Measurements from ENCODE around the gene LY6G5C.

LY6G5C gene

GRCh38 chr6:31662124-31662723 is 18.6 kb downstream of the LY6G5C start:
- no peak for DNase-seq (ENCODE audit: low read depth)

DNA sequence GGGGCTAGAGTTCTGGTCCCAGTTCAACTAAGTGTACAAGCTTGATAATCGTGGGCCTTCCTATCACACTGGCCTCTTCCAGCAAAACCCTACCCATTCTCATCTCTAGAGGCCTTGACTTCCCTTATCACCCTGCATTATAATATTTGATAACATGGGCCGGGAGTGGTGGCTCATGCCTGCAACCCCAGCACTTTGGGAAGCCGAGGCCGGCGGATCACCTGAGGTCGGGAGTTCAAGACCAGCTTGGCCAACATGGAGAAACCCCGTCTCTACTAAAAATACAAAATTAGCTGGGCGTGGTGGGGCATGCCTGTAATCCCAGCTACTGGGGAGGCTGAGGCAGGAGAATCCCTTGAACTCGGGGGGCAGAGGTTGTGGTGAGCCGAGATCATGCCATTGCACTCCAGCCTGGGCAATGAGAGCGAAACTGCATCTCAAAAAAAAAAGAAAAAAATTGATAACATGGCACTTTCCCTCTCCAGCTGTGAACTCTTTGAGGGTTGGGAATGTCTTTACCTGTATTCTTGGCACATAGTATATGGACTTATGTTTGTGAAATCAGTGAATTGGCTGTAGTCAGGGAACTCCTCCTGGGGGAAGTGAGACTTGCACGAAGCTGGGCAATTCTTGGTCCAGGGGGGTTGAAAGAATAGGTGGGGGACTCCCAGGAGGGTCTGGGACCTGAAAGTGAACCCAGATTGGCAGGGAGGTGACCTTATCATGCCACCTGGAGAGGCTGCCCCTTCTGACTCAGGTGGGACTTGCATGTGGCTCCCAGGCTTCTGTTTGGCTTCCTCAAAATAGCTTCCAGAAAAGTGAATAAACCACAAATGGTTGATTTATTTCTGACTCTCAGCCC is 19.4 kb downstream of the LY6G5C start:
- DNase-seq (ENCODE audit: low read depth) = no peak

- DNase-seq (ENCODE audit: low read depth) = peak; percentile 64
Observed at GRCh38 chr6:31660381-31661261, 20.2 kb downstream of the LY6G5C start, which contains the start of gene C6orf47. TSS of gene C6orf47 (minus strand) at chr6:31660778. CDS start at chr6:31659947, 831 bp downstream.

GRCh38 chr6:31659649-31660380 is 21.1 kb downstream of the LY6G5C start:
- no peak for DNase-seq (ENCODE audit: low read depth)

GRCh38 chr6:31658983-31659648 is 21.8 kb downstream of the LY6G5C start:
- DNase-seq (ENCODE audit: low read depth) = no peak

DNA sequence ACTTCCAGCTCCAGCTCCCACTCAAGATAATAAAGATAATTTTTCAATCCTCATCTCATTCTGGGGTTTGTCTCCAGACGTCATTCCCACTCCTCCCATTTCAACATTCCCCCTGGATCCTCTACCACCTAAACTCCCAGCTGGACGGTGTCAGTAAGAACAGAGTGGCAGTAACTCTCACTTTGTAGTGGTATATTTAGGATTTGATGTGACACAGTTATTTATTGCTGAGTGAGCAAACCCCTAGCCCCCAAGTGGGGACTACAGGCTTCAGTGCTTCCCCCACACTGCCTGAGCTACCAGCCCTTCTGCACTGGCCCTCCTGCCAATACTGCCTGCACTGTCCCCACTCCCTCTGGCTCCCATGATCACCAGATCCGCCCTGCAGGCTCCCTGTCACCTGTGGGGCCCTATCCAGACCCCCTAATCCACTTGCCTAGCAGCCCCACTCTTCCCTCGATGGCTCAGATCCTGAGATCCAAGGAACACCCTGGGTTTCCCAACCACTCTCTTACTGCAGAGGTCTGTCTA is 22.6 kb downstream of the LY6G5C start:
- DNase-seq (ENCODE audit: low read depth) = no peak

GRCh38 chr6:31657406-31658157 is 23.3 kb downstream of the LY6G5C start:
- DNase-seq (ENCODE audit: low read depth) = no peak

- no peak for DNase-seq (ENCODE audit: low read depth)
Observed at GRCh38 chr6:31655349-31656237, 25.3 kb downstream of the LY6G5C start, which contains the start of gene APOM. TSS of gene APOM (plus strand) at chr6:31655894. CDS start at chr6:31655967, 73 bp downstream.

- DNase-seq (ENCODE audit: low read depth) = no peak
Observed at GRCh38 chr6:31654574-31655348, 26.1 kb downstream of the LY6G5C start.

DNA sequence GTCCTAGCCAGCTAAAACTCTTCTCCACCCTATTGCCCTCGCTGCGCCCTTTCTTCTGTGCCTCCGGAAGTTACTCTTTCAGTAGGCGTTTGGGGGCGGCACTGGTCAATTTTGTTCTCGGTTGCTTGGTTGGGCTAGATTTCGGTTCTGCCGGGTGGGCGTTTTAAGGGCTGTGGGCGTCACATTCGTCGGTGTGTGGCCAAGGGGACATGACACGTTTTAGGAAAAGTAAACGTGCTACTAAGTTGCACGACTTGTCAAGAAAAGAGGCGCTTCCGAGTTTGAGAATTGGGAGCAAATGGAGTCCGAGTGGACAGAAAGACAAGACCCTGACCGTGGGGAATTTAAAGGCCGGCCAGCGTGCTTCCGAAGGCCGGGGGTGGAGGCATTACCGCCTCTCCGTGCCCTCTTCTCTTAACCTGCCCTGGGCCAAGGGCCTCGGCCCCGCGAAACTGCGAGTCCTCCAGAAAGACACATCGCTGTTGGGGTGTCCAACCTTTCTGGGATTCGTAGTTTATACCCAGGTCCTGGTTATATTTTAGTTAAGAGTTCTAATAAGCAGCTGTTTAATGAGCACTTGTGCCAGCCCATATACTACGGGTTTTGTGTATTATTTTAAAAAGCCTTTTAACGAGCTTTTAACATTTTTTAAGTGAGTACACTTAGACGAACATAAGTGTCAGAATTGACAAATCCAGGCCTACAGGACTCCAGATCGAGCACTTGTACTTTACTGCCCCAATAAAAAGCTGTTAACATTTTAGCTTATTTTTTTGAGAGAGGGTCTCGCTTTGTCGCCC is 27.7 kb downstream of the LY6G5C start:
- peak; percentile 80 for DNase-seq (ENCODE audit: low read depth)

GRCh38 chr6:31651602-31652191 is 29.2 kb downstream of the LY6G5C start:
- DNase-seq (ENCODE audit: low read depth) = no peak

DNA sequence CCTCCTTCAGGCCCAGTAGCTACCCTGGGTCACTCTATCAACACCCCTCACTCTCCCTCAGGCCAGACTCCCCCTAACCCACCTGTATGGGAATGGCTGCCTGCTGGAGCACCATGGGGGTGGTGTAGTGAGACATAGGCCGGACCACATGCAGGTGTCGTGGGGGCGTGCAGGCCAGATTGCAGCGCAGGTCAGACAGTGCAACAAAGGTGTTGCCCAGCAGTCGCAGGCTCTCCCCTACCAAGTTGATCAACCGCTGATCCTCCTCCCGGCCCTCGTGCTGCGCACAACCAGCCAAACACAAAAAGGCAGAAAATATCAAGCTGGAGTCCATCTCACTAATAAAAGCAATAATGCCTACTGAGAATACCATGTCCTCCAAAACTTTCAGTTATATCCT is 35.5 kb downstream of the LY6G5C start:
- no peak for DNase-seq (ENCODE audit: low read depth)

DNA sequence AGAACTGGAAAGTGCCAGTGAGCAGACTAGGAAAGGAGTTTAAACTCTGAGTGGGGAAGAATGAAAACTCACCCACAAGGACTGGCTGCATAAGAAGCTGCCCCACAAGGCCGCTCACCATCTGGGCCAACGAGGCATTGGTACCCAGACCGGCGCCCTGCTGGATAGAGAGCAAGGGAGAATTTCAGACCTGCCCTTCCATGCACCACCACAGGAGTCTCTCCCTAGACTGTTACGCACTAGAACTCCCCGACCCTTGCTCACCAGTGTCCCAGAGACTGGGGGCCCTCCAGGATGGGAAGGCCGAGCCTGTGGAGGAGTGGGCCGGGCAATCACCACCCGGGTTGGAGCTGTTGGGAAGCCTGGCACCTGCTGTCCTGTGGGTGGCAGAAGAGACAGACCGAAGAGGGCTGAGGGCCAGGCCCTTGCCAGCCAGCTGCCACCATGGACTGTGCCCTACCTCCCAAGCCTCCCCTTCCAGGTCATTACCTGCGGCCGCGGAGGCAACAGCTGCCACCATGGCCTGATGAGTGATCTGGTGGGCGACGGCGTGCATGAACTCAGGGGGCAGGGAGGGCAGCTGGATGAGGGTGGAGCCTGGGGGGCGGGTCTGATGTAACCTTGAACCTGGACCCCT is 36.9 kb downstream of the LY6G5C start:
- DNase-seq (ENCODE audit: low read depth) = no peak

GRCh38 chr6:31642798-31643570 is 37.9 kb downstream of the LY6G5C start:
- no peak for DNase-seq (ENCODE audit: low read depth)

DNA sequence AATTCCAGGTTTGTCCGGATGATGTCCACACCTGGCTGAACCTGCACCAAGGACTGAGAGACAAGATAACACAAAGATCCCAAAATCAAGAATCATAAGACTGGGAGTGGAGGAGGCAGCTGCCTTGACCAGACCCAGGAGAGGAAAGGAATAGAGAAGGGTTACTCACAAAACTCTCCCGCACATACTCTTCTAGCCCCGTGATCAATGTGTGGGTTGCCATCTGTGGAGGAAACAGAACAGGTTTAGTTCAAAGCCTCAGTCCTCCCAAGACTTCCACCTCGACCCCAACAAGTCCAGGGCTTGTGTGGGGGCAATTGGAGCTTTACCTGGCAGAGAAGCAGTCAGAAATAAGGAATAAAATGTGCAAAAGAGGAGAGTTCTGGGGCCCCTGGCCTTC is 39.5 kb downstream of the LY6G5C start:
- DNase-seq (ENCODE audit: low read depth) = no peak

- DNase-seq (ENCODE audit: low read depth) = no peak
Observed at GRCh38 chr6:31640612-31641011, 40.3 kb downstream of the LY6G5C start.

Data from T-helper 22 cell (primary cell).